ENCODE measurements around the gene ADGRG7.

Gene ADGRG7

GRCh38 chr3:100710261-100710968 is 101.0 kb downstream of the ADGRG7 start:
- peaks cover 30 to 45% (median 43%) of the 10 kb centered on the region in 11 experiments for H3K36me3 ChIP-seq
- H3K27me3 ChIP-seq = no peaks in the 10 kb centered on the region
- no peak for TF ChIP-seq Cebpa-rat (IDR thresholded peaks at IDR 0.05)
- peak overlapping the region; percentile 78 to 95 (median 88) for H3K4me2 ChIP-seq
- peaks cover 9 to 38% (median 21%) of the 10 kb centered on the region in 10 experiments for H3K4me1 ChIP-seq
- peaks cover 0 to 9% (median 4%) of the 10 kb centered on the region in 11 experiments; a peak in 3 of 22 replicates for H3K9me3 ChIP-seq (replicated peaks in 1 of 11)
- peaks cover 32 to 55% (median 51%) of the 10 kb centered on the region in 11 experiments; a peak in 21 of 22 replicates for H4K20me1 ChIP-seq
- peak overlapping the region; percentile 93 to 98 (median 96) for H3K27ac ChIP-seq
- peak overlapping the region; percentile 76 to 94 (median 90) for H3K4me3 ChIP-seq
- H3K9ac ChIP-seq = peak overlapping the region; percentile 93 to 98 (median 97)

GRCh38 chr3:100715176-100715575 is 105.8 kb downstream of the ADGRG7 start:
- Histone ChIP-seq H3K9me3 (replicated peaks in 1 of 11) (peaks cover 0 to 13% (median 0%) of the 10 kb centered on the region in 11 experiments; a peak in 5 of 22 replicates), H3K27ac (no peak overlapping the region), H3K36me3 (peaks cover 57 to 93% (median 90%) of the 10 kb centered on the region in 11 experiments), H3K4me1 (peaks cover 9 to 53% (median 17%) of the 10 kb centered on the region in 10 experiments; a peak in 19 of 20 replicates), H4K20me1 (peaks cover 54 to 100% (median 92%) of the 10 kb centered on the region in 11 experiments; a peak in 21 of 22 replicates), H3K27me3 (no peaks in the 10 kb centered on the region), H3K4me3 (no peak overlapping the region), H3K4me2 (peak overlapping the region in 2 of 11 experiments; percentile 9 to 25; a peak in 2 of 22 replicates), H3K9ac (no peak overlapping the region)
- TF ChIP-seq Cebpa-rat (IDR thresholded peaks at IDR 0.05) = no peak

DNA sequence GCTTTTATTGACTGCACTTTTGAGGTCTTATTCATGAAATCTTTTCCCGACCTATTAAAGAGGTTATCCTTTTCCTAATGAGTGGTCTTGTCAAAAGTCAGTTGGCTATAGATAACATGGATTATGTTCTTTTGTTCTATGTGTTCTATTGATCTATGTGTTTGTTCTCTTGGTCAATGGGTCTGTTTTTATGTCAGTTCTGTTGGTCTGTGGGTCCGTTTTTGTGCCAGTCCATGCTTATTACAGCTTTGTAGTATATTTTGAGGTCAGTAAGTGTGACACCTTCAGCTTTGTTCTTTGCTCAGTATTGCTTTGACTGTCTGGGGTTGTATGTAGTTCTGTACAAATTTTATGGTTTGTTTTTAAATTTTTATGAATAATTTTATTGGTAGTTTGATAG is 107.7 kb downstream of the ADGRG7 start:
- Histone ChIP-seq H3K9ac (no peak overlapping the region), H3K4me1 (peaks cover 0 to 39% (median 0%) of the 10 kb centered on the region in 10 experiments; a peak in 5 of 20 replicates), H3K4me2 (peak overlapping the region in 2 of 11 experiments; percentile 33 to 41; a peak in 3 of 22 replicates), H3K27me3 (no peaks in the 10 kb centered on the region), H3K4me3 (no peak overlapping the region), H3K36me3 (peaks cover 68 to 100% (median 98%) of the 10 kb centered on the region in 11 experiments), H3K27ac (no peak overlapping the region), H3K9me3 (replicated peaks in 1 of 11) (peaks cover 0 to 13% (median 6%) of the 10 kb centered on the region in 11 experiments; a peak in 9 of 22 replicates), H4K20me1 (peaks cover 44 to 99% (median 78%) of the 10 kb centered on the region in 11 experiments; a peak in 21 of 22 replicates)
- TF ChIP-seq Cebpa-rat (IDR thresholded peaks at IDR 0.05) = no peak

GRCh38 chr3:100717637-100718487 is 108.5 kb downstream of the ADGRG7 start:
- Histone ChIP-seq H3K9me3 (replicated peaks in 1 of 11) (peaks cover 0 to 13% (median 6%) of the 10 kb centered on the region in 11 experiments; a peak in 9 of 22 replicates), H3K4me1 (peaks cover 0 to 31% (median 0%) of the 10 kb centered on the region in 10 experiments; a peak in 5 of 20 replicates), H3K4me2 (no peak overlapping the region), H3K36me3 (peaks cover 76 to 100% (median 100%) of the 10 kb centered on the region in 11 experiments), H3K27me3 (no peaks in the 10 kb centered on the region), H3K27ac (no peak overlapping the region), H3K4me3 (no peak overlapping the region), H4K20me1 (peaks cover 39 to 99% (median 70%) of the 10 kb centered on the region in 11 experiments; a peak in 21 of 22 replicates), H3K9ac (no peak overlapping the region)
- TF ChIP-seq Cebpa-rat (IDR thresholded peaks at IDR 0.05) = no peak

DNA sequence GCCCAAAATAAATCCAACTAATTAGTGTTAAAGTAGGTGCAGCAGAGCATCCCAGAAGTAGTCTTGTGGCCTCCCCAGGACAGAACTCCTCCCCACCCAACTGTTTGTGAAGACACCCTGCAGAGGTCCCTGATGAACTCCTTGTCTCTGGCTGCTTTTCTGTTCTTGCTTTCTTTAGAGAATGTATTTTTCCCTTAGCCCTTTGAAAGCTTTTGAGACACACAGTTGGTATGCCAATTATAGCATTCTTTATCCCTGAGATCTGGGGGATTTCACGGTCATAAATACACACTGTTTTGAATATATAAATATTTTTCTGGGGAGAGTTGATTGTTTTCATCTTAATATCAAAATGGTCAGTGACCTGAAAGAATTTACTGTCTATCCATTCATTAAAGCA is 109.7 kb downstream of the ADGRG7 start:
- H3K27ac ChIP-seq = no peak overlapping the region
- peaks cover 0 to 13% (median 5%) of the 10 kb centered on the region in 11 experiments; a peak in 9 of 22 replicates for H3K9me3 ChIP-seq (replicated peaks in 1 of 11)
- H3K4me3 ChIP-seq = no peak overlapping the region
- peaks cover 0 to 29% (median 0%) of the 10 kb centered on the region in 10 experiments; a peak in 4 of 20 replicates for H3K4me1 ChIP-seq
- H3K9ac ChIP-seq = no peak overlapping the region
- no peak overlapping the region for H3K4me2 ChIP-seq
- peaks cover 31 to 99% (median 61%) of the 10 kb centered on the region in 11 experiments; a peak in 21 of 22 replicates for H4K20me1 ChIP-seq
- no peak for TF ChIP-seq Cebpa-rat (IDR thresholded peaks at IDR 0.05)
- H3K27me3 ChIP-seq = no peaks in the 10 kb centered on the region
- H3K36me3 ChIP-seq = peaks cover 80 to 100% (median 99%) of the 10 kb centered on the region in 11 experiments

GRCh38 chr3:100720426-100720825 is 111.0 kb downstream of the ADGRG7 start:
- no peak overlapping the region for H3K4me3 ChIP-seq
- H3K36me3 ChIP-seq = peaks cover 80 to 100% (median 97%) of the 10 kb centered on the region in 11 experiments
- H3K9ac ChIP-seq = no peak overlapping the region
- H3K9me3 ChIP-seq (replicated peaks in 1 of 11) = peaks cover 0 to 13% (median 4%) of the 10 kb centered on the region in 11 experiments; a peak in 9 of 22 replicates
- TF ChIP-seq Cebpa-rat (IDR thresholded peaks at IDR 0.05) = no peak
- H3K27ac ChIP-seq = no peak overlapping the region
- H3K4me2 ChIP-seq = no peak overlapping the region
- H3K4me1 ChIP-seq = peaks cover 0 to 24% (median 0%) of the 10 kb centered on the region in 10 experiments; a peak in 4 of 20 replicates
- no peaks in the 10 kb centered on the region for H3K27me3 ChIP-seq
- H4K20me1 ChIP-seq = peaks cover 24 to 99% (median 52%) of the 10 kb centered on the region in 11 experiments; a peak in 21 of 22 replicates

DNA sequence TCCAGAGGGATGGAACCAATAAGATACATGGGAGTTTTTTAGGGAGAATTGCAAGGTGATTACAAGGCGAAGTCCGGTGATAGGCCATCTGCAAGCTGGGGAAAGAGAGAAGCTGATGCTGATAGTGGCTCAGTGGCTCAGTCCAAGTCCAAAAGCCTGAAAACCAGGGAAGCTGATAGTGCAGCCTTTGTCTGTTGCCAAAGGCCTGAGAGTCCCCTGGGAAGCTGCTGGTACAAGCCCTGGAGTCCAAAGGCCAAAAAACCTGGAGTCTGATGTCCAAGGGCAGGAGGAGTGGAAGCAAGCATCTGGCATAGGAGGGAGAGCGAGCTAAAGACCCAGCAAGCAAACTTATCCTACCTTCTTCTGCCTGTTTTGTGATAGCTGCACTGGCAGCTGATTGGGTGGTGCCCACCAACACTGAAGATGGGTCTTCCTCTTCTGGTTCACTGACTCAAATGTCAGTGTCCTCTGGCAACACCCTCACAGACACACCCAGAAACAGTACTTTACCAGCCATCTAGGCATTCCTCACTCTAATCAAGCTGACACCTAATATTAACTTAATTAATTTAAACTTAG is 116.6 kb downstream of the ADGRG7 start:
- no peak for TF ChIP-seq Cebpa-rat (IDR thresholded peaks at IDR 0.05)

DNA sequence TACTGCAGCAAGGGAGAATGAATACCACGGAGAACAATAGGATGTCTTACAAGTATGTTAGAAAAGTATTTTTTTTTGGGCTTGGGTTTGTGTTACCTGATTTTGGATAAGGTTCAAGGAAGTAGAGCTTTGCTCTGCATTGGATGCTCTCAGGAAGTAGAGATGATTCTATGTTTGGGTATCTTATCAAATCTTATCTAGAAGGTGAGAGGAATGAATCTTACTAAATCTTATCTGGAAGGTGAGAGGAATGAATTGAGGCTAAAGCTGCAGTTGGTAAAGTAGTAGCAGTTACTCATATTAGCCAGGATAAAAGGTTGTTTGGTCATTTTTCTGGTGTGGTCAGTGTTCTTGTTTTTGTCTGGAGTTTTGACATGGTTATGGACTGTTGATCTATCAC is 117.3 kb downstream of the ADGRG7 start:
- peaks cover 26 to 97% (median 49%) of the 10 kb centered on the region in 11 experiments for H4K20me1 ChIP-seq
- H3K27ac ChIP-seq = no peak overlapping the region
- H3K4me2 ChIP-seq = no peak overlapping the region
- H3K9me3 ChIP-seq (replicated peaks in 1 of 11) = peaks cover 0 to 3% (median 0%) of the 10 kb centered on the region in 11 experiments; a peak in 5 of 22 replicates
- no peak overlapping the region for H3K9ac ChIP-seq
- H3K4me1 ChIP-seq = peaks cover 0 to 11% (median 0%) of the 10 kb centered on the region in 10 experiments; a peak in 4 of 20 replicates
- no peaks in the 10 kb centered on the region for H3K27me3 ChIP-seq
- H3K4me3 ChIP-seq = no peak overlapping the region
- TF ChIP-seq Cebpa-rat (IDR thresholded peaks at IDR 0.05) = no peak
- peaks cover 86 to 100% (median 95%) of the 10 kb centered on the region in 11 experiments for H3K36me3 ChIP-seq

More for the DNA sequence above, 116.6 kb downstream of the ADGRG7 start:
- H3K4me2 ChIP-seq = no peak overlapping the region
- H3K27me3 ChIP-seq = no peaks in the 10 kb centered on the region
- H3K4me3 ChIP-seq = no peak overlapping the region
- peaks cover 86 to 100% (median 96%) of the 10 kb centered on the region in 11 experiments for H3K36me3 ChIP-seq
- H3K9me3 ChIP-seq (replicated peaks in 1 of 11) = peaks cover 0 to 9% (median 0%) of the 10 kb centered on the region in 11 experiments; a peak in 6 of 22 replicates
- H4K20me1 ChIP-seq = peaks cover 26 to 97% (median 44%) of the 10 kb centered on the region in 11 experiments
- peaks cover 0 to 11% (median 0%) of the 10 kb centered on the region in 10 experiments; a peak in 4 of 20 replicates for H3K4me1 ChIP-seq
- no peak overlapping the region for H3K9ac ChIP-seq
- H3K27ac ChIP-seq = no peak overlapping the region
